HepG2 (cell line): ENCODE results near the gene COMMD3. TPM values are rescaled to one million over a fixed set of nuclear protein-coding genes. Genes with fewer than 3 reads are reported as not detected.

Experiments used
- ATM ChIP-seq: fragments of 450-650 bp; IDR thresholded peaks from 2 replicates; pipeline ENCODE4 v1.7.1; 2017; ENCODE audit warnings: mild to moderate bottlenecking, borderline replicate concordance
- FOXA1 ChIP-seq, 2 experiments: fragments of 450-650 bp in 1 of 2; sonication (generic) in 1 of 2; formaldehyde crosslinking in 1 of 2; IDR thresholded peaks; 2 replicates each; pipeline versions ENCODE4 v1.4.0 to v1.6.1; 2016 to 2020; ENCODE audit warnings: missing genetic modification reagents in 1 of 2
- HDAC1 ChIP-seq: sonication (generic); formaldehyde crosslinking; IDR thresholded peaks from 2 replicates; pipeline ENCODE4 v1.5.1; 2020; ENCODE audit warnings: mild to moderate bottlenecking, missing genetic modification reagents
- HNF4G ChIP-seq, 2 experiments: sonication (generic) in 1 of 2; formaldehyde crosslinking in 1 of 2; IDR thresholded peaks; 2 replicates each; pipeline versions ENCODE4 v1.4.0 to v1.6.1; 2011 to 2020; ENCODE audit warnings: borderline replicate concordance in 2 of 2, low read depth in 2 of 2, mild to moderate bottlenecking in 2 of 2, low read length in 1 of 2, missing genetic modification reagents in 1 of 2, moderate library complexity in 1 of 2
- IKZF4 ChIP-seq: sonication (generic); formaldehyde crosslinking; IDR thresholded peaks from 2 replicates; pipeline ENCODE4 v1.5.1; 2020; ENCODE audit warnings: borderline replicate concordance, mild to moderate bottlenecking, low read depth, missing genetic modification reagents; ENCODE audit errors: not compliant biosample characterization
- KLF6 ChIP-seq: IDR thresholded peaks from 2 replicates; pipeline ENCODE4 v1.8.0; 2016; ENCODE audit warnings: missing biosample characterization, missing genetic modification reagents
- NFE2L2 ChIP-seq: fragments of 150-350 bp; IDR thresholded peaks from 2 replicates; pipeline ENCODE4 v1.6.1; 2014; ENCODE audit warnings: low read length
- RNF2 ChIP-seq: fragments of 450-650 bp; conservative IDR thresholded peaks from 2 replicates; pipeline ENCODE4 v1.6.1; 2016; ENCODE audit warnings: low read depth
- SIX1 ChIP-seq: sonication (generic); formaldehyde crosslinking; IDR thresholded peaks from 2 replicates; pipeline ENCODE4 v1.4.0; 2020; ENCODE audit warnings: missing genetic modification reagents, borderline replicate concordance
- SMAD9 ChIP-seq: sonication (generic); formaldehyde crosslinking; IDR thresholded peaks from 2 replicates; pipeline ENCODE4 v1.5.1; 2020; ENCODE audit warnings: mild to moderate bottlenecking, missing genetic modification reagents
- SOX5 ChIP-seq: IDR thresholded peaks from 2 replicates; pipeline ENCODE4 v1.6.1; 2016; ENCODE audit warnings: borderline replicate concordance
- SP4 ChIP-seq: sonication (generic); formaldehyde crosslinking; IDR thresholded peaks from 2 replicates; pipeline ENCODE4 v1.8.1; 2023; ENCODE audit warnings: mild to moderate bottlenecking, missing genetic modification reagents
- SRY ChIP-seq: sonication (generic); formaldehyde crosslinking; IDR thresholded peaks from 2 replicates; pipeline ENCODE4 v1.8.0; 2022; ENCODE audit warnings: mild to moderate bottlenecking, missing genetic modification reagents
- TOPORS ChIP-seq: sonication (generic); formaldehyde crosslinking; IDR thresholded peaks from 2 replicates; pipeline ENCODE4 v1.8.0; 2023; ENCODE audit warnings: mild to moderate bottlenecking, missing genetic modification reagents
- ZBTB14 ChIP-seq: sonication (generic); formaldehyde crosslinking; IDR thresholded peaks from 2 replicates; pipeline ENCODE4 v1.4.0; 2020; ENCODE audit warnings: missing genetic modification reagents
- ZBTB34 ChIP-seq: sonication (generic); formaldehyde crosslinking; IDR thresholded peaks from 2 replicates; pipeline ENCODE4 v1.8.0; 2022; ENCODE audit warnings: mild to moderate bottlenecking, missing genetic modification reagents
- ZNF564 ChIP-seq: sonication (generic); formaldehyde crosslinking; IDR thresholded peaks from 2 replicates; pipeline ENCODE4 v1.8.1; 2023; ENCODE audit warnings: mild to moderate bottlenecking, missing genetic modification reagents
- ZNF709 ChIP-seq: sonication (generic); formaldehyde crosslinking; IDR thresholded peaks from 2 replicates; pipeline ENCODE4 v1.5.0; 2020; ENCODE audit warnings: mild to moderate bottlenecking, missing genetic modification reagents
- ZNF788 ChIP-seq: sonication (generic); formaldehyde crosslinking; IDR thresholded peaks from 2 replicates; pipeline ENCODE4 v1.5.0; 2020; ENCODE audit warnings: mild to moderate bottlenecking, missing genetic modification reagents, borderline replicate concordance
- ZNF816 ChIP-seq: sonication (generic); formaldehyde crosslinking; IDR thresholded peaks from 2 replicates; pipeline ENCODE4 v1.8.0; 2022; ENCODE audit warnings: missing genetic modification reagents, mild to moderate bottlenecking, borderline replicate concordance
- ZNF879 ChIP-seq: sonication (generic); formaldehyde crosslinking; IDR thresholded peaks from 2 replicates; pipeline ENCODE4 v1.8.1; 2023; ENCODE audit warnings: missing genetic modification reagents
- polyA plus RNA-seq, 8 experiments: library from polyadenylated mRNA; depleted of rRNA in 3 of 8; stranded (reverse) in 7 of 8; unstranded in 1 of 8; fragments of >200 nt; fragmentation: Illumina TruSeq in 4 of 8; extraction: Trizol in 4 of 8; gene quantifications; 2 replicates each; pipeline versions ENCODE4 v1.2.1 to v1.2.3, GENCODE V29; 2011 to 2016; ENCODE audit warnings: low read depth in 4 of 8, missing spikeins in 1 of 8, mixed read lengths in 1 of 8; ENCODE audit not compliant: insufficient read depth in 1 of 8
- total RNA-seq, 5 experiments: library from RNA; depleted of rRNA; stranded (reverse); fragments of >200 nt; fragmentation: Illumina TruSeq; extraction: Trizol; gene quantifications; 2 replicates each; pipeline ENCODE4 v1.2.3, GENCODE V29; 2016; ENCODE audit warnings: low read depth in 1 of 5
- TF ChIP-seq, protein P1 (sequence below): sonication (generic); formaldehyde crosslinking; IDR thresholded peaks from 2 replicates; pipeline ENCODE4 v1.5.0; 2020; ENCODE audit warnings: mild to moderate bottlenecking, missing genetic modification reagents
- TF ChIP-seq, protein P2 (sequence below): sonication (generic); formaldehyde crosslinking; IDR thresholded peaks from 2 replicates; pipeline ENCODE4 v1.4.0; 2020; ENCODE audit warnings: mild to moderate bottlenecking, missing genetic modification reagents

COMMD3 gene
- total and polyA plus RNA-seq, 2 of the 13 experiments (the other 11 are each of a cell fraction or from before 2014, with no cell fraction given): 38.7 to 54.4 TPM

GRCh38 chr10:22316286-22317075, at the start of gene COMMD3 (continued):
- TF ChIP-seq SP4 (CRISPR knock-in tag) (no peak), ZNF879 (peak; percentile 50; the same call in 1 of the 2 replicates), TOPORS (CRISPR knock-in tag) (peak; percentile 42; the same call in 1 of the 2 replicates), SRY (0 out of 2 replicates have a peak, but pooled peaks have one; percentile 63), HDAC1 (peak; percentile 85), ZNF709 (peak; percentile 70), ZNF564 (no peak), KLF6 (CRISPR knock-in tag) (peak; percentile 75; the same call in 1 of the 2 replicates), RNF2 (peak; percentile 37; the same call in 1 of the 2 replicates), ZNF788 (CRISPR knock-in tag) (peak; percentile 41; the same call in 1 of the 2 replicates), HNF4G (IDR thresholded peaks at IDR 0.05; ENCODE audit: borderline replicate concordance, low read depth, low read length) (no peak), HNF4G (CRISPR knock-in tag; IDR thresholded peaks at IDR 0.05; ENCODE audit: borderline replicate concordance, low read depth) (0 out of 2 replicates have a peak, but pooled peaks have one; percentile 10), FOXA1 (IDR thresholded peaks at IDR 0.05) (no peak), FOXA1 (CRISPR knock-in tag; IDR thresholded peaks at IDR 0.05) (peak; percentile 86), SIX1 (CRISPR knock-in tag) (no peak), ZBTB34 (no peak), SOX5 (CRISPR knock-in tag) (0 out of 2 replicates have a peak, but pooled peaks have one; percentile 19), ZNF816 (CRISPR knock-in tag) (peak; percentile 89), IKZF4 (CRISPR knock-in tag) (peak; percentile 87), ZBTB14 (peak; percentile 95), SMAD9 (CRISPR knock-in tag) (no peak), ATM (no peak), NFE2L2 (no peak)
- TF ChIP-seq, protein P1, sequence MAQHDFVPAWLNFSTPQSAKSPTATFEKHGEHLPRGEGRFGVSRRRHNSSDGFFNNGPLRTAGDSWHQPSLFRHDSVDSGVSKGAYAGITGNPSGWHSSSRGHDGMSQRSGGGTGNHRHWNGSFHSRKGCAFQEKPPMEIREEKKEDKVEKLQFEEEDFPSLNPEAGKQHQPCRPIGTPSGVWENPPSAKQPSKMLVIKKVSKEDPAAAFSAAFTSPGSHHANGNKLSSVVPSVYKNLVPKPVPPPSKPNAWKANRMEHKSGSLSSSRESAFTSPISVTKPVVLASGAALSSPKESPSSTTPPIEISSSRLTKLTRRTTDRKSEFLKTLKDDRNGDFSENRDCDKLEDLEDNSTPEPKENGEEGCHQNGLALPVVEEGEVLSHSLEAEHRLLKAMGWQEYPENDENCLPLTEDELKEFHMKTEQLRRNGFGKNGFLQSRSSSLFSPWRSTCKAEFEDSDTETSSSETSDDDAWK: no peak
- TF ChIP-seq, protein P2, sequence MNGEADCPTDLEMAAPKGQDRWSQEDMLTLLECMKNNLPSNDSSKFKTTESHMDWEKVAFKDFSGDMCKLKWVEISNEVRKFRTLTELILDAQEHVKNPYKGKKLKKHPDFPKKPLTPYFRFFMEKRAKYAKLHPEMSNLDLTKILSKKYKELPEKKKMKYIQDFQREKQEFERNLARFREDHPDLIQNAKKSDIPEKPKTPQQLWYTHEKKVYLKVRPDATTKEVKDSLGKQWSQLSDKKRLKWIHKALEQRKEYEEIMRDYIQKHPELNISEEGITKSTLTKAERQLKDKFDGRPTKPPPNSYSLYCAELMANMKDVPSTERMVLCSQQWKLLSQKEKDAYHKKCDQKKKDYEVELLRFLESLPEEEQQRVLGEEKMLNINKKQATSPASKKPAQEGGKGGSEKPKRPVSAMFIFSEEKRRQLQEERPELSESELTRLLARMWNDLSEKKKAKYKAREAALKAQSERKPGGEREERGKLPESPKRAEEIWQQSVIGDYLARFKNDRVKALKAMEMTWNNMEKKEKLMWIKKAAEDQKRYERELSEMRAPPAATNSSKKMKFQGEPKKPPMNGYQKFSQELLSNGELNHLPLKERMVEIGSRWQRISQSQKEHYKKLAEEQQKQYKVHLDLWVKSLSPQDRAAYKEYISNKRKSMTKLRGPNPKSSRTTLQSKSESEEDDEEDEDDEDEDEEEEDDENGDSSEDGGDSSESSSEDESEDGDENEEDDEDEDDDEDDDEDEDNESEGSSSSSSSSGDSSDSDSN (CRISPR knock-in tag): peak; percentile 98
